Measurements from ENCODE around the gene FREM1.

FREM1 gene

GRCh38 chr9:14813336-14814248 lies 96.6 kb downstream of the FREM1 start:
- DNase-seq (ENCODE audit: low spot score), result no peak

DNA sequence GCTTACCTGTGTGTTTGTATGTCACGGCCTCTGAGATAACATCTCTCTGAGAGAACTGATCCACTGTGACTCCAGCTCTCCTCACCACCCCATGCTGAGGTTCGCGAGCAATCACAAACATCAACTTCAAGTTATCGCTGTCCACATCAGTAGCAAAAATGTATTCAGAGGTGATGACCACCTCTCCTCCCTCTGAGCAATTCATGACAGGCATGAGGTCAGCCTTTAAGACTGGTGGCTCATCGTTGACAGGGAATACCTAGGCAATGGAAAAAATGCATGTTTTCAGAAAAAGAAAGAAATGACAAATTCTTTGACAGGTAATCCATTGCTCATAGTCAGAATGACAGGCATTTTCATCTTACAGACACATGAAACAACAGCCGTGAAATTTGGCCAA lies 97.4 kb downstream of the FREM1 start:
- no peak for DNase-seq (ENCODE audit: low spot score)

DNA sequence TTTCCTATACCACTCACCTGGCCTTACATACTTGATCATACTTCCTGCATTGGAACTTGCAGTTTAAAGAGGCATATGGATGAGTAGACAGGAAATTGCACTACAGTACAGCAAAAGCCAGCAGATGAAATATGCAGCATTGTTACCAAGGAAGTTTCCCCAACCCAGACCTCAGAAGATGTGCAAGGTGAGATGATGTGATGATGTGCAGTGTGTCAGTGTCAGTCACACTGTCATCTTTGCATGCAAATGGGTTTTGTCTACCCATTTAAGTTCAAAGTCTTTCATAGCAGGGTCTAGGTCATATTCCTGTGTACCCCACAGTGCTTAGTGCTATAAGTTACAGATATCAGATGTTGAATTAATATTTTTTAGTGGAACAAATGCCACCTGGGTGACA lies 98.4 kb downstream of the FREM1 start:
- DNase-seq (ENCODE audit: low spot score), result no peak

DNA sequence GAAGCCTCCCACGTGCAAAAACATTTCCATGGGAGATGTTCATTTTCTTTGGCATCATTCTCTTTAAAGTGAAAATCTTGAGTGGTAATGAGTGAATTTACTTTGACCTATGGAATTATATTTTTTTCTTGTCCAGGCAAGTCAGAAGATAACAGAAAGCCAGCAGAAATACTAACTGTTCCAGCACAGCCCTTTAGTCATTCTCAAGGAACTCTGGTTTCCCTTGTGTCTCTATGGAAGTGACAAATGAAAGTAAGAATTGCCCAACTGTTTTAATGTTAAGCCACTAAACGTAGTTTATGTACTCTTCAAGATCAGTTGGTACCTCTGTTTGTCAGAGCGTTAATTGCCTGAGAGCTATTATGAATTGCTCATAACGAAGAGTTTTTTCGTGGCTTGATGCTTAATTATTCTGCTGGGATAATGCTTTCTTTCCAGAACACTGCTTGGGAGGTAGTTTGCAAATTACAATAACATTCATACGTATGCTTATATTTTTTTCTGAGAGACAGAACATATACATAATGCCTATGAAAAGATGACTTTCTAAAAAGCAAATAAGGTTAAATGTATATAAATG lies 103.2 kb downstream of the FREM1 start:
- DNase-seq (ENCODE audit: low spot score), result no peak

DNA sequence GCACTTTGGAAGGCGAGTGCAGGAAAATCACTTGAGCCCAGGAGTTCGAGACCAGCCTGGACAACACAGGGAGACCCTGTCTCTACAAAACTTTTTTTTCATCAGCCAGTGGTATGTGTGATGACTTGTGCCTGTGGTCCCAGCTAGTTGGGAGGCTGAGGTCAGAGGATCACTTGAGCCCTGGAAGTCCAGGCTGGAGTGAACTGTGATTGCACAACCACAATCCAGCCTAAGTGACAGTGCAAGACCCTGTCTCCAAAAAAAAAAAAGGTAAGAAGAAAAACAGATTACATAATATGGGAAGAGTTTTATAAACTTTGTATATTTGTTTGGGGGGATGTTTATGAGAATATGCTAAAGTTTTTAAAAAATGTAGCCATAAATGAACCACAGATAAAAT lies 111.2 kb downstream of the FREM1 start:
- DNase-seq (ENCODE audit: low spot score), result no peak

- DNase-seq (ENCODE audit: low spot score), result no peak
These were observed 112.8 kb downstream of the FREM1 start for GRCh38 chr9:14797435-14797834.

GRCh38 chr9:14793389-14793788 lies 116.8 kb downstream of the FREM1 start:
- DNase-seq (ENCODE audit: low spot score), result no peak

GRCh38 chr9:14790628-14791027 lies 119.6 kb downstream of the FREM1 start:
- no peak for DNase-seq (ENCODE audit: low spot score)

DNA sequence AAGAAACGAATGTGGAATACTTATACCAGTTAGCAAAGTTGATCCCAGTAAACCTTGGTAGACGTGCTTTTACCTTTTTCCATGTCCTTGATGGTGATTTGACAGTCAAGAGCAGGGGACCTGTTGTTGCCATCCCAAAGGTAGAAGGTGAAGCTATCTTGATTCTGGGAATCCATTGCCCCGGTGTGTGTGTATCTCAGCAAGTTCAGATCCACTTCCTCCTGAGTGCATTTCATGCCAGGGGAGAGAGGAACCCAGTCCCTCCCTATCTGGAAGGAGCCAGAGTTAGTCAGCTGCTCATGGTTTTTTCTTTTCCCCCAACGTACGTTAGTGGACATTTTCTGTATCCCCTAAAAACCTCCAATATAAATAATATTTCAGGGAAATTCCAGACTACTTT lies 121.4 kb downstream of the FREM1 start:
- no peak for DNase-seq (ENCODE audit: low spot score)

DNA sequence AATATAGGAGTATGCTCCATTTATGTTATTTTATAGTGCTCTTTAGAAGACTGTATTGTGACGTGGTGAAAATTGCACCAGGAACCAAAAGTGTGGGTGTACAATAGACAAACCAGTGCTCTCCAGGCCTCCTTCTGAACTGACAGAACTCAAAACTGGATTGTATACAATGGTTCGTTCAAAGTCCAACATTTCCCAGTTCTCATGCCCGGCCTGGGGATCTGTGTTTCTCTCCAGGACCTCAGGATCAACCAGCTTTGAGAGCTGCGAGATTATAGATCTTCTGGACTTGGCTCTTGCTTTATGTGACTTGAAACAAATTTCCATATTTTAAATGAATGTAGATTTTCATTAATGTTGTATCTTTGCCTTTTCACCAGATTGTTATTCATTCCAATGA lies 126.9 kb downstream of the FREM1 start:
- DNase-seq (ENCODE audit: low spot score), result no peak

GRCh38 chr9:14782286-14783051 lies 127.8 kb downstream of the FREM1 start:
- no peak for DNase-seq (ENCODE audit: low spot score)

DNA sequence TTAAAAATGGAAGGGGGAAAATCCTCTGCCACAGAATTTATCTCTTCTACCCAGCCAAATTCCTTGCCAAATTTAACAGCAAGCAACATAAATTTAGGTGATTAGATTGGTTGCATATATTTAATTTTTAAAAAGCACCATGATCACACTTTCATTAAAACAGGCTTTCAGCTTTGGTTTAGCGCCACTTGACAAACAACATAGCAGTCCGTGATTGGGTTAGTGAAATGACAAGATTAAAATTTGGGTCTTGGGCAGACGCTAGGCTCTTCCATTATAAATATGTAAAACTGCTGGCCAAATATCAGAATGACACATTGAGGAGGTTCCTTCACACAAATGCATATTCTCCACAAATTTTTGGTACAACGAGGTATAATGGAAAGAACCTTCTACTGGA lies 129.5 kb downstream of the FREM1 start:
- no peak for DNase-seq (ENCODE audit: low spot score)

GRCh38 chr9:14780251-14780650 lies 130.0 kb downstream of the FREM1 start:
- DNase-seq (ENCODE audit: low spot score), result no peak

DNA sequence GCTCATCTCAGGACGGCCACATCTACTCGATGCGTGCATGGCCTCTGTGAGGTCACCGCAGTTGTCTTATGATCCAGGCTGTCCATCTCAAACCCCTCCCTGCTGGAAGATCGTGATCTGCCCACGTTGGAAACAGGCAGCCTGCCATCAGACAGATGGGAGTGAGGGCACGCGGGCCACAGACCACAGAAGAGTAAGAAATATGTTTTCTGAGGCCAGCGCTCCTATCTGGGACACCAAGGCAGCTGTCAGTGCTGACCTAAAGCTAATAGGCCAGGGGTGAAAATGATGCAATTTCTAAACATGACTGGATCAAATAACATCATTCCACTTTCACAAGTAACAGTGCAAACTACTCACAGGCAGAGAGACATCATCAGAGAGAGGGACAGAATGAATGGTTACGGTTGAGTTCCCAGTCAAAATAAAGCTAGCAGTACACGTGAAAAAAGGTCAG lies 130.6 kb downstream of the FREM1 start:
- DNase-seq (ENCODE audit: low spot score), result no peak

GRCh38 chr9:14778565-14778964 lies 131.7 kb downstream of the FREM1 start:
- DNase-seq (ENCODE audit: low spot score), result no peak

- no peak for DNase-seq (ENCODE audit: low spot score)
These were observed 134.3 kb downstream of the FREM1 start for GRCh38 chr9:14775917-14776316.

- no peak for DNase-seq (ENCODE audit: low spot score)
These were observed 139.6 kb downstream of the FREM1 start for GRCh38 chr9:14770592-14770991.

- no peak for DNase-seq (ENCODE audit: low spot score)
These were observed 141.0 kb downstream of the FREM1 start for GRCh38 chr9:14769230-14769571.

GRCh38 chr9:14768405-14769229 lies 141.6 kb downstream of the FREM1 start:
- DNase-seq (ENCODE audit: low spot score), result peak; percentile 45

DNA sequence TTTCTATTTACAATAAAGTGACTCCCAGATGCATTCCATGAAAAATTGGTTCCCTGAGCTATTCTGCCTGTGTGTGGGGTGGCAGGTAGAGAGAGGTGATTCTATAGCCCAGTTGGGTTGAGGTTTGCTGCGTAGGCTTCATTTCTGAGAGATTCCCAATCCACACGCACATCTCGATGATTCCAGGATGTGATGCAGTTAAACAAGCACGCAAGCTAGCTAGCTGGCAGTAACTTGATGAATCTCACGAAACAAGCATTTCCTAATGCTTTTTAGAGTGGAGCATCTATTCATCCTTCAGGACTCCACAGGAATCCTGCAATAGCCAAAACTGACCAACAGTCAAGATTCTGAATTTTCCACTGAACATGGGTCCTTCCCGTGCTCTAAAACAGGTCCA lies 143.9 kb downstream of the FREM1 start:
- DNase-seq (ENCODE audit: low spot score), result no peak

GRCh38 chr9:14761584-14761983 lies 148.6 kb downstream of the FREM1 start:
- DNase-seq (ENCODE audit: low spot score), result no peak

DNA sequence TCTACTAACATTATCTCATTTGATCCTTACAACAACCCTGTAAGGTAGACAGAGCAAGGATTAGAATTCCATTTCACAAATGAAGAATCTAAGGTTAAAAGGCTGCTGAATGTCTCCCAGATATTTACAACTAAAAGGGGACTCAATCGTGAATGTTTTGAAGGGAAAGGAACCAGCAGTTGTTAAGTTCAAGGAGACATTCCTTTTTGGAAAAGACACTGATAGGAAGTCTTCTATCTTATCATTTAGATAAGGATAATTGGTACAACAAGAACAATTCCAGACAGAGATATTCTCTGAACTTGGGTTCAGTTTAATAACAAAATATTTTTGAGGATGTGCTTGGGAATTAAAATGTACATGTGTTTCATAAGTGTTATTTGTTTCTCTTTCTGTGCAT lies 150.2 kb downstream of the FREM1 start:
- no peak for DNase-seq (ENCODE audit: low spot score)
